ENCODE data around the gene TSHZ2. TPM values are rescaled to one million over a fixed set of nuclear protein-coding genes. Genes with fewer than 3 reads are reported as not detected.
"Not testable (repeated sequence)": the region's sequence is repeated elsewhere in the genome, so short reads cannot be mapped to it uniquely, and the experiment has no call there.

The TSHZ2 gene
- total and polyA plus RNA-seq, 11 donors: 1.8 to 12.1 (median 3.7) TPM

DNA sequence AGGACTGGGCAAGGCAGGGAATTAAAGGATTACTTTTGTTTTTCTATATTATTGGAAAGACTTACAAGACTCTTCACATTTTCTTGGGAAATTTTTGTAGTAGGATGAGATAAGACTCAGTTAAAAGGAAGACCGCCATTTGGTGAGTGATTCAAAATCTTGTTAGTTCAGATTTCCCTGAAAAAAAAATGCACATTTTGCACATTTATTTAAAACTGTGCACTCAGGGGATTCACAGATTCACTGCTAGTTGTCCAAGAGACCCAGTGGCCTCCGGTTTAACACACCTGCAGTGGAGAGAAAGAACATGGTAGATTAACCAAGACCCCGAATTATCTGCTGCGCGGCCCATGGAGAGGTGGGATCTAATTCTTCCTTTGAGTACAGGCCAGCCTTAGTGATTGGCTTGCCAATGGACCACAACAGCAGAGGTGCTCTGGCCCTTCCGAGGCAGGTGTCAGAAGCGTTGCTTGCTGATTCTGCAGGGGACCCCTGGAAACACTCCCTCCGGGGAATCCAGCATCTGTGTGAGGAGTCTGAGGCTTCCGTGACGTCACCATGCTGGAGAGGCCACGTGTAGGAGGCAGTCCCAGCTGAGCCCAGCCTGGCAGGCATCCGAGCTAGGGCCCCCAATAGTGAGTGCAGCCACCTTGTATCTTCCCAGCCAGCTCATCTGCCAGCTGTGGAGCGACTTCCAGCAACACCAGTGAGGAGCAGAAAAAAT is 552.6 kb downstream of the TSHZ2 start:
- ATAC-seq (no peak), DNase-seq (no peak)
- Histone ChIP-seq H3K4me3 (no peak overlapping the region), H3K9me3 (no peaks in the 10 kb centered on the region), H3K4me1 (no peaks in the 10 kb centered on the region), H3K36me3 (no peaks in the 10 kb centered on the region), H3K27ac (no peak overlapping the region), H3K27me3 (no peaks in the 10 kb centered on the region)
- intact Hi-C loops (cut with DNase I): no loop called here
- TF ChIP-seq, protein P1, sequence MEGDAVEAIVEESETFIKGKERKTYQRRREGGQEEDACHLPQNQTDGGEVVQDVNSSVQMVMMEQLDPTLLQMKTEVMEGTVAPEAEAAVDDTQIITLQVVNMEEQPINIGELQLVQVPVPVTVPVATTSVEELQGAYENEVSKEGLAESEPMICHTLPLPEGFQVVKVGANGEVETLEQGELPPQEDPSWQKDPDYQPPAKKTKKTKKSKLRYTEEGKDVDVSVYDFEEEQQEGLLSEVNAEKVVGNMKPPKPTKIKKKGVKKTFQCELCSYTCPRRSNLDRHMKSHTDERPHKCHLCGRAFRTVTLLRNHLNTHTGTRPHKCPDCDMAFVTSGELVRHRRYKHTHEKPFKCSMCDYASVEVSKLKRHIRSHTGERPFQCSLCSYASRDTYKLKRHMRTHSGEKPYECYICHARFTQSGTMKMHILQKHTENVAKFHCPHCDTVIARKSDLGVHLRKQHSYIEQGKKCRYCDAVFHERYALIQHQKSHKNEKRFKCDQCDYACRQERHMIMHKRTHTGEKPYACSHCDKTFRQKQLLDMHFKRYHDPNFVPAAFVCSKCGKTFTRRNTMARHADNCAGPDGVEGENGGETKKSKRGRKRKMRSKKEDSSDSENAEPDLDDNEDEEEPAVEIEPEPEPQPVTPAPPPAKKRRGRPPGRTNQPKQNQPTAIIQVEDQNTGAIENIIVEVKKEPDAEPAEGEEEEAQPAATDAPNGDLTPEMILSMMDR (IDR thresholded peaks at IDR 0.05): no peak
- WGBS, 4 donors: 72 to 79% (median 76%) methylated on average over 8 to 13 of the region's 13 CpGs

GRCh38 chr20:53527196-53527595 is 555.0 kb downstream of the TSHZ2 start:
- Histone ChIP-seq H3K27me3 (no peaks in the 10 kb centered on the region), H3K9me3 (no peaks in the 10 kb centered on the region), H3K36me3 (no peaks in the 10 kb centered on the region), H3K4me3 (no peak overlapping the region), H3K27ac (no peak overlapping the region), H3K4me1 (no peaks in the 10 kb centered on the region)
- 88 to 92% (median 90%) methylated on average over 8 of the region's 8 CpGs for WGBS, 4 donors
- DNase-seq (no peak), ATAC-seq (no peak)
- no peak for TF ChIP-seq POLR2A (IDR thresholded peaks at IDR 0.05)
- TF ChIP-seq, protein P1 (IDR thresholded peaks at IDR 0.05): no peak
- intact Hi-C loops (cut with DNase I): no loop called here

GRCh38 chr20:53529658-53530057 is 557.5 kb downstream of the TSHZ2 start:
- Histone ChIP-seq H3K4me3 (no peak overlapping the region), H3K27ac (no peak overlapping the region), H3K27me3 (no peaks in the 10 kb centered on the region), H3K9me3 (no peaks in the 10 kb centered on the region), H3K4me1 (peaks cover 0 to 5% (median 0%) of the 10 kb centered on the region in 12 donors), H3K36me3 (no peaks in the 10 kb centered on the region)
- ATAC-seq: no peak
- TF ChIP-seq, protein P1 (IDR thresholded peaks at IDR 0.05): no peak
- no peak for TF ChIP-seq POLR2A (IDR thresholded peaks at IDR 0.05)
- 81 to 90% (median 85%) methylated on average over 5 of the region's 5 CpGs for WGBS, 4 donors
- no peak for DNase-seq
- intact Hi-C loops (cut with DNase I): no loop called here

GRCh38 chr20:53530440-53530839 is 558.3 kb downstream of the TSHZ2 start:
- H3K4me1 ChIP-seq: peaks cover 0 to 5% (median 0%) of the 10 kb centered on the region in 12 donors
- ATAC-seq: no peak
- intact Hi-C loops (cut with DNase I): no loop called here
- 43 to 61% (median 59%) methylated on average over 2 of the region's 2 CpGs for WGBS, 4 donors
- H3K4me3 ChIP-seq: no peak overlapping the region
- no peak for DNase-seq
- H3K27ac ChIP-seq: no peak overlapping the region
- no peaks in the 10 kb centered on the region for H3K27me3 ChIP-seq
- H3K9me3 ChIP-seq: no peaks in the 10 kb centered on the region
- no peaks in the 10 kb centered on the region for H3K36me3 ChIP-seq
- TF ChIP-seq, protein P1 (IDR thresholded peaks at IDR 0.05): no peak
- TF ChIP-seq POLR2A (IDR thresholded peaks at IDR 0.05): no peak

DNA sequence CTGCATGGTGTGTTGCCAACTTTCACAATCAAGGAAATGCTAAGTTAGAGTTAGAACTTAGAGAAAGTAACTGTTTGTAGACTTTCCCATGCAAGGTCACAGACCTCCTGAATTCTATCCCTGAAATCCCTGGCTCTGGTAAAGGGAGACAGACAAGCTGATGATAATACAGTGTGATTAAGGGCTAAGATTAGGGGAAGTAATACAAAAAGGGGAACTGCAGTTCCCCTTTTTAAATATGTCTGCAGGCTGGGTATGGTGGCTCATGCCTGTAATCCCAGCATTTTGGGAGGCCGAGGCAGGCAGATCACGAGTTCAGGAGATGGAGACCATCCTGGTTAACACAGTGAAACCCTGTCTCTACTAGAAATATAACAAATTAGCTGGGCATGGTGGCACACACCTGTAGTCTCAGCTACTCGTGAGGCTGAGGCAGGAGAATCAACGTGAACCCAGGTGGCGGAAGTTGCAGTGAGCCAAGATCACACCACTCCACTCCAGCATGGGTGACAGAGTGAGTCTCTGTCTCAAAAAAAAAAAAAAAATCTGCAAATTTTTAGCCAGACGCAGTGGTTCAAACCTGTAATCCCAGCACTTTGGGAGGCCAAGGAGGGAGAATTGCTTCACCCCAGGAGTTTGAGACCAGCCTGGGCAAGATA is 560.6 kb downstream of the TSHZ2 start:
- ATAC-seq; intact Hi-C loops (cut with DNase I); H3K27ac ChIP-seq; H3K4me3 ChIP-seq; H3K36me3 ChIP-seq; H3K9me3 ChIP-seq; DNase-seq; H3K27me3 ChIP-seq; H3K4me1 ChIP-seq: not testable (repeated sequence)
- WGBS, 4 donors: 88 to 90% (median 89%) methylated on average over 6 of the region's 6 CpGs

Data from heart left ventricle (tissue), 16 donors.